HG03439 (cell line): ENCODE measurements around the gene DPEP1.

Experiments used
- ATAC-seq: cut with Tn5 transposase; IDR thresholded peaks from one replicate; pipeline ENCODE4 v1.9.1; 2021; ENCODE audit warnings: mild to moderate bottlenecking, moderate library complexity; ENCODE audit not compliant: unreplicated experiment

Gene DPEP1

DNA sequence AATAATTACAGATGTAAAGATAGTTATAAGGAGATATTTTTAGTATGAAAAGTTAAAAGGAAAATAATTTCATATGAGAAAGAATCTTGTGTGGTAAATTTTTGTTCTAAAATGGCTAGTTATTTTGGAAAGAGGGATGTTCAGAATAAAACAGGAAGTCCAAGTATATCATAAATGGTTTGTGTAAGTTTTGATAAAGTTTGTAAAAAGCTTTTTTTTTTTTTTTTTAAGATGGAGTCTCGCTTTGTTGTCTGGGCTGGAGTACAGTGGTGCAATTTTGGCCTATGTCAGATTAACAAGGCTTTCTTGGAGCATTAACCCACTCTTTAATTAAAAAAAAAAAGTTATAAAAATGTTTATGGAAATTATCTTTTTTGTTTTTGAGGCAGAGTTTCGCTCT is 64.8 kb downstream of the DPEP1 start:
- ATAC-seq: no peak

DNA sequence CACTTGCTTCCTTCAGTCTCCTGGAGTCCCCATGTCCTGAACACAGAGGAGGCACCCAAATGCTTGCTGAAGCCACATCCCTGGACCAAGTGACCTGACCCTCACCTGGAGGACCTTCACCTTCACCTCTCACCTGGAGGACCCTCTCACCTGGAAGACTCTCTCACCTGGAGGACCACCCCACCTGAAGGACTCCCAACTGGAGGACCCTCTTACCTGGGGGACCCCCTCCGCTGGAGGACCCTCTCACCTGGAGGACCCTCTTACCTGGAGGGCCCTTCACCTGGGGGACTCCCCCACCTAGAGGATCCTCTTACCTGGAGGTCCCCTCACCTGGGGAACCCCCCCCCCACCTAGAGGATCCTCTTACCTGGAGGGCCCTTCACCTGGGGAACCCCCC is 72.5 kb downstream of the DPEP1 start:
- ATAC-seq: no peak

DNA sequence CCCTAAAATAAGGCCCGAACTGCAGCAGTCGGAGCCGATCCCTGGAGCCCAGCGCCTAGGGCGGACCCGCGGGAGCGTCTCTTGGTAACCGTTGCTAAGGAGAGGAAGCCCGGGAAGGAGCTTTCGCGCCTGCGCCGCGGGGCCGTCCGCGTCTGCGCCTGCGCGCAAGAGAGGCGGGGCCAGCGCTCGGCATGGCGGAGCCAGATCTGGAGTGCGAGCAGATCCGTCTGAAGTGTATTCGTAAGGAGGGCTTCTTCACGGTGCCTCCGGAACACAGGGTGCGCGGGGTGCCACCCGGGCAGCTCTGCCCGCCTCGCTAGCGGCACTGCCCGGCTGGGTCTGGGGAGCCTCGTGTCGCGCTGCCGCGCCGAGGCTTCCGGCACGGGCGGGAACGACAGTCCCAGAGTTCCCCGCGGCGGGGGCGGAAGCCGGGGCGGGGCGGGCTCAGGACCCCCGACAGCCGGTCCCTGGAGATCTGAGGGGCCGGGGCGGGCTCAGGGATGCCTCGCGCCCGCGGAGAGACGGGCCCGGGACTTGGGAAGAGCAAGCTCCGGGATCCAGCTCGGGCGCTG is 73.2 kb downstream of the DPEP1 start, which contains the start of gene CDK10:
Gene CDK10, plus strand, starts transcription at position 170 of the 572 bp plus-strand sequence. Its CDS starts 22 bp downstream, at position 192.
- ATAC-seq: peak; percentile 83

DNA sequence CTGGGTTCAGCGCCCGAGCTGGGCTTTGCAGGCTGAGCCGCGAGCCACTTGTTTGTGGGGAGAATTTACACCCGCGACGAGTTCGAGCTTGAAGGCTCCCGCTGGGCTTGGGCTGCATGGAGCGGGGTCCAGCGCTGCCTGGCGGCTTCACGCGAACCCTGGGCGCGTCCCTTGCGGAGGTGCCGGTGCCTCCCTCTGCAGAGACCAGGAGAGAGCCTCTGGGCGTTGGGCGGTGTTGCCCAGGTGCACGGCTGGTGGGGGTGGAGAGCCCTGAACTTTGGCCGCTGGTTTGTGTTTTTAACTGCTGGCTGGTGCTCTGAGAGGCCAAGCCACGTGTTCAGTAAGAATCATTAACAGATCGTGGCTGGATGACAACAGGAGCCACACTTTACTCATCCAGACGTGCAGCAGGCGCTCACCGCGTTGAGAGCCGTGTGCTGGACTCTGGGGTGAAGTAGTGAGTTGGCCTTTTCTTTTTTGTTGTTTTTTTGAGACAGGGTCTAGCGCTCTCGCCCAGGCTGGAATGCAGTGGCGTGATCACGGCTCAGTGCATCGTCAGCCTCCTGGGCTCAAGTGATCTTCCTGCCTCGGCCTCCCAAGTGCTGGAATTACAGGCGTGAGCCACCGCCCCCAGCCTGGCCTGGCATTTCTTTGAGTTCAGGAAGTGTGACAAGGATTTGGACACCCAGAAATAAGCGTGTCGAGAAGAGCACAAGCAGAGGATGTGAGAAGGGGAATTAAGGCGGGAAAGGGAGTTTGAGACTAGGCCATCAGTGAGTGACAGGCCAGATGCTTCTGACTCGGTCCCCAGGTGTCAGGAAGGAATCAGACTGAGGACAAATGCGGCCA is 73.9 kb downstream of the DPEP1 start:
- peak; percentile 37 for ATAC-seq
